Tibial artery (tissue), 4 donors: Measurements from ENCODE around the gene TEX44.

Experiments
- DNase-seq, 2 donors: peaks; one replicate each; pipeline ENCODE4 v3.0.0-alpha.2; 2019
- H3K27ac ChIP-seq, 2 donors: fragments of 200-600 bp; sonication (generic) in 1 of 2; 1 replicate in 1 of 2; 2 replicates in 1 of 2; pipeline ENCODE4 v1.5.1; 2018 to 2019; ENCODE audit warnings: mild to moderate bottlenecking in 1 of 2
- H3K27me3 ChIP-seq, 2 donors: fragments of 200-600 bp; sonication (generic) in 1 of 2; one replicate each; pipeline versions ENCODE4 v1.5.1 to v1.6.0; 2016 to 2019
- H3K36me3 ChIP-seq, 3 donors: fragments of 200-600 bp; sonication (generic) in 2 of 3; one replicate each; pipeline ENCODE4 v1.5.1; 2016 to 2019; ENCODE audit warnings: mild to moderate bottlenecking in 2 of 3
- H3K4me1 ChIP-seq, 4 donors: fragments of 200-600 bp; sonication (generic) in 2 of 4; 1 replicate in 3 of 4; 2 replicates in 1 of 4; pipeline ENCODE4 v1.5.1; 2016 to 2019
- H3K4me3 ChIP-seq, 2 donors: fragments of 200-600 bp; sonication (generic) in 1 of 2; 1 replicate in 1 of 2; 2 replicates in 1 of 2; pipeline ENCODE4 v1.5.1; 2018 to 2019; ENCODE audit warnings: mild to moderate bottlenecking in 2 of 2
- H3K9me3 ChIP-seq, 3 donors: fragments of 200-600 bp; sonication (generic) in 1 of 3; one replicate each; pipeline ENCODE4 v1.5.1; 2016 to 2019
- intact Hi-C: fragments of 100-400 bp; cut with DNase I; formaldehyde crosslinking; loops from one replicate; pipeline ENCODE4 v1.15.0; 2023; ENCODE audit warnings: low total_unique reads
- TF ChIP-seq, protein P1 (sequence below), 2 experiments: fragments of 200-600 bp in 1 of 2; fragments of 450-650 bp in 1 of 2; IDR thresholded peaks; one replicate each; pipeline ENCODE4 v1.5.1; 2017 to 2019; ENCODE audit warnings: antibody characterized with exemption in 2 of 2, mild to moderate bottlenecking in 1 of 2, moderate library complexity in 1 of 2

TEX44 gene

DNA sequence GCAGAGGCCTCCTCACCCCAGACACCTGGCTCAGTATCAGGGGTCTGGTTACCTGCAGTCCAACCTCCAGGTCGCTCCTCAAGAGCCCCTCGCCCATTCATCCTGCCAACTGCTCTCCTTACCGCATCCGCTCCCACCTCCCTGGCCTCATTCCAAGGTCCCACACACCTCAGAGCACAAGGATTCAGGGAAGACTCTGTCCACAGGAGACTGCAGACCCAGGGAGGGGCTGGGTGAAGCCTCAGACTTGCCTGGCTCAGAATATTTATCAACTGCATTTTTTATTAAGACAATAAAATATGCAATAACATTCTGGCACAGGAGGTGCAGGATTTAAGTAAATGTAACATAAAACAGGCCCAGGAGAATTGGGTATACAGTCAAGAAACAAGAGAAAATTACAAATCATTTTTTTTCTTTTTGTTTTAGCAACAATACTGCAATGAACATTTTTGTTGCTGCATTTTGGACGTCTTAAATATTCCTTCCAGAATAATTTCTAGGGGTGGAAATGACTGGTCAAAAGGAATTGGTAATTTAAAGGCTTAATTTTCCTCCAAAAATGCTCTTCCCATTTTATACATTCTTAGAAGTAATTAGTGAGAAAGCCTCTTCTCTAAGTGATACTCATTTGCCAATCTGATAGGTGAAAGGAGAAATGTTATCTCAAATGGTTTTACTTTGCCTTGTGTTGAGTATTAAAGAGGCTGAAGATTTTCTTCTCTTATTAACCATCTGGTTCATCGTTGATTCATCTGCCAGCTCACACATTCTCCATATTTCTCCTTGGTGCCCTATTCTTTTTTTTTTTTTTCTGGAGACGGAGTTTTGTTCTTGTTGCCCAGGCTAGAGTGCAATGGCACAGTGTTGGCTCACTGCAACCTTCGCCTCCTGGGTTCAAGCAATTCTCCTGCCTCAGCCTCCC, 42.5 kb downstream of the TEX44 start:
- Histone ChIP-seq H3K27me3 (no peaks in the 10 kb centered on the region), H3K9me3 (no peaks in the 10 kb centered on the region), H3K4me1 (peaks cover 0 to 52% (median 25%) of the 10 kb centered on the region in 4 donors), H3K36me3 (no peaks in the 10 kb centered on the region), H3K4me3 (no peak overlapping the region), H3K27ac (peak overlapping the region; percentile 66 to 70)
- DNase-seq, result no peak
- intact Hi-C loops, result no loop called here
- TF ChIP-seq, protein P1, sequence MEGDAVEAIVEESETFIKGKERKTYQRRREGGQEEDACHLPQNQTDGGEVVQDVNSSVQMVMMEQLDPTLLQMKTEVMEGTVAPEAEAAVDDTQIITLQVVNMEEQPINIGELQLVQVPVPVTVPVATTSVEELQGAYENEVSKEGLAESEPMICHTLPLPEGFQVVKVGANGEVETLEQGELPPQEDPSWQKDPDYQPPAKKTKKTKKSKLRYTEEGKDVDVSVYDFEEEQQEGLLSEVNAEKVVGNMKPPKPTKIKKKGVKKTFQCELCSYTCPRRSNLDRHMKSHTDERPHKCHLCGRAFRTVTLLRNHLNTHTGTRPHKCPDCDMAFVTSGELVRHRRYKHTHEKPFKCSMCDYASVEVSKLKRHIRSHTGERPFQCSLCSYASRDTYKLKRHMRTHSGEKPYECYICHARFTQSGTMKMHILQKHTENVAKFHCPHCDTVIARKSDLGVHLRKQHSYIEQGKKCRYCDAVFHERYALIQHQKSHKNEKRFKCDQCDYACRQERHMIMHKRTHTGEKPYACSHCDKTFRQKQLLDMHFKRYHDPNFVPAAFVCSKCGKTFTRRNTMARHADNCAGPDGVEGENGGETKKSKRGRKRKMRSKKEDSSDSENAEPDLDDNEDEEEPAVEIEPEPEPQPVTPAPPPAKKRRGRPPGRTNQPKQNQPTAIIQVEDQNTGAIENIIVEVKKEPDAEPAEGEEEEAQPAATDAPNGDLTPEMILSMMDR (IDR thresholded peaks at IDR 0.05), result no peak

- Histone ChIP-seq H3K36me3 (no peaks in the 10 kb centered on the region), H3K4me1 (peaks cover 11 to 67% (median 46%) of the 10 kb centered on the region in 4 donors), H3K27me3 (no peaks in the 10 kb centered on the region), H3K27ac (peak overlapping the region; percentile 92 to 97), H3K4me3 (no peak overlapping the region), H3K9me3 (no peaks in the 10 kb centered on the region)
- TF ChIP-seq, protein P1 (IDR thresholded peaks at IDR 0.05), result no peak
- DNase-seq, result no peak
- intact Hi-C loops, result no loop called here
Observed at GRCh38 chr2:231640241-231640640, 47.6 kb downstream of the TEX44 start.

- no peak overlapping the region for H3K4me3 ChIP-seq
- H3K27me3 ChIP-seq, result no peaks in the 10 kb centered on the region
- H3K9me3 ChIP-seq, result no peaks in the 10 kb centered on the region
- intact Hi-C loops, result no loop called here
- TF ChIP-seq, protein P1 (IDR thresholded peaks at IDR 0.05), result peak; percentile 11 to 18
- peak overlapping the region; percentile 92 to 97 for H3K27ac ChIP-seq
- peaks cover 11 to 71% (median 46%) of the 10 kb centered on the region in 4 donors for H3K4me1 ChIP-seq
- DNase-seq, result peak; percentile 80 to 86
- no peaks in the 10 kb centered on the region for H3K36me3 ChIP-seq
Observed at GRCh38 chr2:231640641-231641111, 48.0 kb downstream of the TEX44 start.

DNA sequence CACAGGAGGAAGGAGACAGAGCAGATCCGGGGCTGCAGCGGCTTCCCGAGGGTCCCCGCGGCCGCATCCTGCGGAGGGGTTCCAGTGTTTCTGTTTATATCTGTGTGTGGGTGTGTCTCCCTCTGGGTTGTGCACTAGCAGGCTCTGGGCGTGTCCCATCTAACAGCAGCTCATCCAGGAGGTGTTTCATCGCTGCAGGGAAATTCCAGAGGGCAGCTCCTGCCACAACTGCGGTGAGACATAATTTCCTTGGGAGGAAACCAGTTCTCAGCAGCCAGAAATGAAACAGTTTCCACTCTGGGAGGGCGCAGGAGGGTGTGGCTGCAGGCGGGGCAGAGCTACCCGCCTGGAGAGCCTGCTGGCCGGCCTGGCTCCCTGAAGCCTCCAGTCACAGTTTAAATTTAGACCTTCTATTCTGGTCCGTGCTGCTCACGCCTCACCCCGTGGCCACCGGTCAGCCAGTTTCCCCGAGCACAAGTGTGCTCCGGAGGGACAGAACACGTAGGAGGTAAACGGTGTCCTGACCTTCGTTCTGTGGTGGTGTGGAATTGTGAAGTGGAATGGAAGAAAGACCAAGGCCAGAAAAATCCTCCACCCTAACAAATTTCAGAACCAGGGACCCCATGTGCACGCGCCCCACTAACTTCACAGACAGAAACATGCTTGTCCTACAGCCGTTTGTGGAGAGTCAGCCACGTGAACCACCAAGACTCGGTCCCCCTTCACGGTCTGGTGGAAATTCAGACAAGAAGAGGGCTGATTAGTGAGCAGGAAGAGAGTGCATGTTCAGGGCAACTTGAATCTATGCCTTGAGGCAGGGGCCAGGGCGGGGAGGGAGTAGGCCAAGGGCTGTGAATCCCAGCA, 50.2 kb downstream of the TEX44 start:
- Histone ChIP-seq H3K4me1 (peaks cover 11 to 72% (median 46%) of the 10 kb centered on the region in 4 donors), H3K27ac (peak overlapping the region; percentile 92 to 97), H3K9me3 (no peaks in the 10 kb centered on the region), H3K4me3 (peak overlapping the region; percentile 18 to 40), H3K27me3 (no peaks in the 10 kb centered on the region), H3K36me3 (no peaks in the 10 kb centered on the region)
- TF ChIP-seq, protein P1 (IDR thresholded peaks at IDR 0.05), result no peak
- peak; percentile 93 to 98 for DNase-seq
- intact Hi-C loops, result loop anchor here (2.0 kb wide), 1 partner anchor 28 kb away; no protein-coding TSS in a partner anchor

- peak overlapping the region; percentile 92 to 97 for H3K27ac ChIP-seq
- H3K4me1 ChIP-seq, result peaks cover 11 to 70% (median 46%) of the 10 kb centered on the region in 4 donors
- H3K4me3 ChIP-seq, result no peak overlapping the region
- no peaks in the 10 kb centered on the region for H3K36me3 ChIP-seq
- TF ChIP-seq, protein P1 (IDR thresholded peaks at IDR 0.05), result no peak
- no peaks in the 10 kb centered on the region for H3K27me3 ChIP-seq
- intact Hi-C loops, result loop anchor here (2.0 kb wide), 1 partner anchor 29 kb away; no protein-coding TSS in a partner anchor
- no peaks in the 10 kb centered on the region for H3K9me3 ChIP-seq
- DNase-seq, result no peak
Observed at GRCh38 chr2:231643495-231643888, 50.8 kb downstream of the TEX44 start.
